Caco-2 (cell line): ENCODE results near the gene SENP1. TPM values are rescaled to one million over a fixed set of nuclear protein-coding genes. Genes with fewer than 3 reads are reported as not detected.

Experiments
- BruUV-seq: library from RNA; stranded (reverse); fragments of 400-500 nt; replicated peaks from 2 replicates; lab custom pipeline; 2021; lab: Mats Ljungman, UMichigan
- CTCF ChIA-PET: fragments of 300-600 bp; sonication (Branson Sonifier 250); formaldehyde crosslinking; loops from one replicate; lab custom pipeline; 2022; ENCODE audit warnings: antibody characterized with exemption; lab: Charles Lee
- POLR2A ChIA-PET: fragments of 300-600 bp; sonication (Branson Sonifier 250); formaldehyde crosslinking; loops from one replicate; lab custom pipeline; 2022; ENCODE audit warnings: antibody characterized with exemption; lab: Charles Lee
- DNase-seq, 2 experiments: peaks; one replicate each; pipeline versions ENCODE4 v3.0.0 to v3.0.0-alpha.2; 2020 to 2022
- H3K27me3 ChIP-seq: replicated peaks from 2 replicates; pipeline ENCODE4 v1.6.0; 2011; ENCODE audit warnings: low read length; ENCODE audit not compliant: control insufficient read depth, insufficient read depth
- H3K36me3 ChIP-seq: 2 replicates; pipeline ENCODE4 v1.5.1; 2011; ENCODE audit warnings: low read length; ENCODE audit not compliant: control insufficient read depth, insufficient read depth
- H3K4me1 ChIP-seq: fragments of 250-450 bp; sonication (Bioruptor Pico); 2 replicates; pipeline ENCODE4 v1.5.1; 2020; ENCODE audit warnings: mild to moderate bottlenecking
- H3K4me3 ChIP-seq: 2 replicates; pipeline ENCODE4 v1.5.1; 2011; ENCODE audit warnings: low read depth, mild to moderate bottlenecking, control low read depth, low read length
- H3K9me3 ChIP-seq: fragments of 250-450 bp; sonication (Bioruptor Pico); 2 replicates; pipeline ENCODE4 v1.5.1; 2020; ENCODE audit warnings: mild to moderate bottlenecking, moderate library complexity
- H3K27ac Mint-ChIP-seq: one replicate; pipeline ENCODE4 v1.8.0; 2022; ENCODE audit warnings: mixed read lengths; ENCODE audit not compliant: unreplicated experiment
- H3K27me3 Mint-ChIP-seq: one replicate; pipeline ENCODE4 v1.8.0; 2022; ENCODE audit warnings: mixed read lengths; ENCODE audit not compliant: insufficient read depth, unreplicated experiment
- H3K36me3 Mint-ChIP-seq: one replicate; pipeline ENCODE4 v1.8.0; 2022; ENCODE audit warnings: mild to moderate bottlenecking, mixed read lengths; ENCODE audit not compliant: insufficient read depth, unreplicated experiment
- H3K4me1 Mint-ChIP-seq: one replicate; pipeline ENCODE4 v1.8.0; 2022; ENCODE audit warnings: low read depth, mixed read lengths; ENCODE audit not compliant: unreplicated experiment
- H3K4me3 Mint-ChIP-seq: one replicate; pipeline ENCODE4 v1.8.0; 2022; ENCODE audit warnings: mild to moderate bottlenecking, moderate library complexity, mixed read lengths; ENCODE audit not compliant: unreplicated experiment
- H3K9me3 Mint-ChIP-seq: one replicate; pipeline ENCODE4 v1.8.0; 2022; ENCODE audit warnings: mixed read lengths; ENCODE audit not compliant: unreplicated experiment
- intact Hi-C: fragments of 100-400 bp; cut with micrococcal nuclease; formaldehyde crosslinking; loops from one replicate; pipeline ENCODE4 v1.10.0; 2022; ENCODE audit not compliant: unreplicated experiment
- total RNA-seq: library from RNA; stranded (reverse); gene quantifications from 2 replicates; pipeline ENCODE4 v1.2.3, GENCODE V29; 2022
- TF ChIP-seq, protein P1 (sequence below), 2 experiments: fragments of 200-600 bp in 1 of 2; IDR thresholded peaks; 1 replicate in 1 of 2; 2 replicates in 1 of 2; pipeline versions ENCODE4 v1.5.1 to v1.8.0; 2011 to 2022; ENCODE audit warnings: antibody characterized with exemption in 1 of 2, control low read depth in 1 of 2, inconsistent platforms in 1 of 2, low read depth in 1 of 2, low read length in 1 of 2, mild to moderate bottlenecking in 1 of 2, moderate library complexity in 1 of 2; ENCODE audit not compliant: insufficient read depth in 1 of 2, severe bottlenecking in 1 of 2, unreplicated experiment in 1 of 2

The SENP1 gene
- total RNA-seq, 1 experiment from 2014 or later, result 40.4 TPM

DNA sequence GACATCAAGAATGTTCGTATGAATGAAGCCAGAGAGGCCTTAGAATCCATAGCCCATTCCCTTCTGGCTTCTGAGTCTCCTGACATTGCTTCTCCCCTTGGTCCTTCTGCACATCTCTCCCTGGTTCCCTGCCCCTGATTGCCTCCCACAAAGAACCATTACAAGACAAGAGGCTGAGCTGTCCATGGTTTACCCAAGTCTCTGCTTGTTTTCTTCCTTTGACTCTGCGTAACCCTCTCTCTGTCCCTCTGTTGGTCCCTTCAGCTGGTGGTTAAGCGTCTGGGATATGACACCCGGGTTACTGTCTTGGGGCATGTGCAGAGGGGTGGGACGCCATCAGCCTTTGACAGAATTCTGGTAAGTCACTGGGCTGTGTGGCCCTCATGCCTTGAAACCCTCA is 29.1 kb upstream of the SENP1 start:
- TF ChIP-seq, protein P1, sequence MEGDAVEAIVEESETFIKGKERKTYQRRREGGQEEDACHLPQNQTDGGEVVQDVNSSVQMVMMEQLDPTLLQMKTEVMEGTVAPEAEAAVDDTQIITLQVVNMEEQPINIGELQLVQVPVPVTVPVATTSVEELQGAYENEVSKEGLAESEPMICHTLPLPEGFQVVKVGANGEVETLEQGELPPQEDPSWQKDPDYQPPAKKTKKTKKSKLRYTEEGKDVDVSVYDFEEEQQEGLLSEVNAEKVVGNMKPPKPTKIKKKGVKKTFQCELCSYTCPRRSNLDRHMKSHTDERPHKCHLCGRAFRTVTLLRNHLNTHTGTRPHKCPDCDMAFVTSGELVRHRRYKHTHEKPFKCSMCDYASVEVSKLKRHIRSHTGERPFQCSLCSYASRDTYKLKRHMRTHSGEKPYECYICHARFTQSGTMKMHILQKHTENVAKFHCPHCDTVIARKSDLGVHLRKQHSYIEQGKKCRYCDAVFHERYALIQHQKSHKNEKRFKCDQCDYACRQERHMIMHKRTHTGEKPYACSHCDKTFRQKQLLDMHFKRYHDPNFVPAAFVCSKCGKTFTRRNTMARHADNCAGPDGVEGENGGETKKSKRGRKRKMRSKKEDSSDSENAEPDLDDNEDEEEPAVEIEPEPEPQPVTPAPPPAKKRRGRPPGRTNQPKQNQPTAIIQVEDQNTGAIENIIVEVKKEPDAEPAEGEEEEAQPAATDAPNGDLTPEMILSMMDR (IDR thresholded peaks at IDR 0.05; ENCODE audit: insufficient read depth in 1 of 2, low read depth in 1 of 2, low read length in 1 of 2, severe bottlenecking in 1 of 2, unreplicated experiment in 1 of 2), result no peak
- ChIA-PET POLR2A (no interaction called here), CTCF (no interaction called here)
- Mint-ChIP-seq H3K27me3 (no peaks in the 10 kb centered on the region), H3K4me1 (no peaks in the 10 kb centered on the region), H3K36me3 (peaks cover 23% of the 10 kb centered on the region), H3K4me3 (no peak overlapping the region), H3K9me3 (no peaks in the 10 kb centered on the region), H3K27ac (no peak overlapping the region)
- H3K9me3 ChIP-seq, result no peaks in the 10 kb centered on the region
- H3K4me1 ChIP-seq, result no peaks in the 10 kb centered on the region
- H3K27me3 ChIP-seq, result no peaks in the 10 kb centered on the region
- no peak for DNase-seq
- H3K4me3 ChIP-seq, result no peak overlapping the region
- peaks cover 7% of the 10 kb centered on the region for H3K36me3 ChIP-seq
- BruUV-seq, result no TSS peak
- intact Hi-C loops, result no loop called here

DNA sequence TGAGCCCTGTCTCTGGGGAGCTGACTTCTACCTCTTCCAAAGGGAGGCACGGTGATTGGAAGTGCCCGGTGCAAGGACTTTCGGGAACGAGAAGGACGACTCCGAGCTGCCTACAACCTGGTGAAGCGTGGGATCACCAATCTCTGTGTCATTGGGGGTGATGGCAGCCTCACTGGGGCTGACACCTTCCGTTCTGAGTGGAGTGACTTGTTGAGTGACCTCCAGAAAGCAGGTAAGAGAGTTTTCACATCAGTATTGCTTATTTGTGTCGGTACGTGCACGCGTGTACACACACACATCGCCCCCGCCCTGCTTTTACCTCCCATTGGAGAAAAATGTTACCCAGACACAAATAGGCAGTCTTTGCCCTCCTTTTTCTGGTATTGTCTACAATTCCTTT is 26.9 kb upstream of the SENP1 start:
- TF ChIP-seq, protein P1 (IDR thresholded peaks at IDR 0.05; ENCODE audit: insufficient read depth in 1 of 2, low read depth in 1 of 2, low read length in 1 of 2, severe bottlenecking in 1 of 2, unreplicated experiment in 1 of 2), result no peak
- no peaks in the 10 kb centered on the region for H3K27me3 ChIP-seq
- no peaks in the 10 kb centered on the region for H3K27me3 Mint-ChIP-seq
- ChIA-PET CTCF (no interaction called here), POLR2A (no interaction called here)
- no peaks in the 10 kb centered on the region for H3K4me1 Mint-ChIP-seq
- intact Hi-C loops, result no loop called here
- H3K27ac Mint-ChIP-seq, result no peak overlapping the region
- no peak overlapping the region for H3K4me3 Mint-ChIP-seq
- BruUV-seq, result no TSS peak
- no peaks in the 10 kb centered on the region for H3K9me3 ChIP-seq
- H3K36me3 Mint-ChIP-seq, result peaks cover 19% of the 10 kb centered on the region
- H3K9me3 Mint-ChIP-seq, result no peaks in the 10 kb centered on the region
- H3K4me1 ChIP-seq, result no peaks in the 10 kb centered on the region
- DNase-seq, result no peak
- no peak overlapping the region for H3K4me3 ChIP-seq
- H3K36me3 ChIP-seq, result peaks cover 7% of the 10 kb centered on the region

DNA sequence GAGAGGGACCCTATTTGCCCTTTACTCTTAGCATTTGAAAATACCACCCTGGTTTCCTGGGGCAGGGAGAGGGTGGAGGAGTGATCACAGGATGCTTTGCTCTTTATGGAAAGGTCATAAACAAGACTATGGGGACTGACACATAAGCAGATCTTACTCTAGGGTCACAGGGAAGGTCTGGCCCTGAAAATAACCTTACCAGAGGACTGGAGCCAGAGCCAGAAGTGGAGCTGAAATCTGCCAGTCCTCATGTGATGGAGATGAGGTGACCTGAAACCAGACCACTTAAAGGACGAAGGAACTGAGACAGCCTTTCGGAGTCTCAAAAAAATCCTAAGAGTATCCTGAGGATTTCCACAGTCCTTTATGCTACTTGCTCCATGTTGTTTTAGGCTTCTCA is 25.6 kb upstream of the SENP1 start:
- H3K36me3 ChIP-seq, result peaks cover 7% of the 10 kb centered on the region
- TF ChIP-seq, protein P1 (IDR thresholded peaks at IDR 0.05; ENCODE audit: insufficient read depth in 1 of 2, low read depth in 1 of 2, low read length in 1 of 2, severe bottlenecking in 1 of 2, unreplicated experiment in 1 of 2), result no peak
- ChIA-PET CTCF (no interaction called here), POLR2A (no interaction called here)
- no peaks in the 10 kb centered on the region for H3K9me3 ChIP-seq
- Mint-ChIP-seq H3K27ac (no peak overlapping the region), H3K4me3 (no peak overlapping the region), H3K4me1 (no peaks in the 10 kb centered on the region), H3K9me3 (no peaks in the 10 kb centered on the region), H3K27me3 (no peaks in the 10 kb centered on the region), H3K36me3 (peaks cover 19% of the 10 kb centered on the region)
- no peak overlapping the region for H3K4me3 ChIP-seq
- no peaks in the 10 kb centered on the region for H3K27me3 ChIP-seq
- DNase-seq, result no peak
- no TSS peak for BruUV-seq
- intact Hi-C loops, result no loop called here
- no peaks in the 10 kb centered on the region for H3K4me1 ChIP-seq
